ENCODE data around the gene RANBP1. TPM values are rescaled to one million over a fixed set of nuclear protein-coding genes. Genes with fewer than 3 reads are reported as not detected.

RANBP1 gene
- total and polyA plus RNA-seq, 2 donors (not counting 1 experiment from before 2014, with no cell fraction given) = 67.0 to 77.6 TPM

- H3K27me3 Mint-ChIP-seq = no peaks in the 10 kb centered on the region
- H3K79me2 ChIP-seq (ENCODE audit: control insufficient read depth, insufficient read depth, low read length) = peaks cover 47% of the 10 kb centered on the region
- no peaks in the 10 kb centered on the region for H3K9me3 Mint-ChIP-seq (ENCODE audit: insufficient read depth)
- H3K27ac ChIP-seq (ENCODE audit: low read length in 2 of 2) = no peak overlapping the region
- ChIA-PET CTCF (no interaction called here), POLR2A (no interaction called here)
- H3K36me3 ChIP-seq (replicated peaks in 1 of 2; ENCODE audit: control extremely low read depth in 1 of 2, control insufficient read depth in 1 of 2, extremely low read depth in 1 of 2, insufficient read depth in 2 of 2, low read length in 1 of 2) = peaks cover 0 to 7% of the 10 kb centered on the region in 2 experiments
- ATAC-seq (ENCODE audit: low read depth) (no peak), DNase-seq (no peak)
- peaks cover 14 to 51% of the 10 kb centered on the region in 2 donors for H3K4me1 ChIP-seq (ENCODE audit: control insufficient read depth in 2 of 2, insufficient read depth in 2 of 2, low read length in 2 of 2)
- H3K27me3 ChIP-seq (replicated peaks in 1 of 4; ENCODE audit: control extremely low read depth in 1 of 4, control insufficient read depth in 3 of 4, insufficient read depth in 4 of 4, low read length in 3 of 4) = no peaks in the 10 kb centered on the region
- H3K4me1 Mint-ChIP-seq = peaks cover 41% of the 10 kb centered on the region
- 86% methylated on average over 4 of the region's 4 CpGs for whole genome bisulfite sequencing (ENCODE audit: insufficient coverage)
- TF ChIP-seq EZH2 (IDR thresholded peaks at IDR 0.05; ENCODE audit: borderline replicate concordance, insufficient read depth, low read depth, low read length, poor library complexity, severe bottlenecking) = no peak
- TF ChIP-seq, protein P1, sequence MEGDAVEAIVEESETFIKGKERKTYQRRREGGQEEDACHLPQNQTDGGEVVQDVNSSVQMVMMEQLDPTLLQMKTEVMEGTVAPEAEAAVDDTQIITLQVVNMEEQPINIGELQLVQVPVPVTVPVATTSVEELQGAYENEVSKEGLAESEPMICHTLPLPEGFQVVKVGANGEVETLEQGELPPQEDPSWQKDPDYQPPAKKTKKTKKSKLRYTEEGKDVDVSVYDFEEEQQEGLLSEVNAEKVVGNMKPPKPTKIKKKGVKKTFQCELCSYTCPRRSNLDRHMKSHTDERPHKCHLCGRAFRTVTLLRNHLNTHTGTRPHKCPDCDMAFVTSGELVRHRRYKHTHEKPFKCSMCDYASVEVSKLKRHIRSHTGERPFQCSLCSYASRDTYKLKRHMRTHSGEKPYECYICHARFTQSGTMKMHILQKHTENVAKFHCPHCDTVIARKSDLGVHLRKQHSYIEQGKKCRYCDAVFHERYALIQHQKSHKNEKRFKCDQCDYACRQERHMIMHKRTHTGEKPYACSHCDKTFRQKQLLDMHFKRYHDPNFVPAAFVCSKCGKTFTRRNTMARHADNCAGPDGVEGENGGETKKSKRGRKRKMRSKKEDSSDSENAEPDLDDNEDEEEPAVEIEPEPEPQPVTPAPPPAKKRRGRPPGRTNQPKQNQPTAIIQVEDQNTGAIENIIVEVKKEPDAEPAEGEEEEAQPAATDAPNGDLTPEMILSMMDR (IDR thresholded peaks at IDR 0.05) = no peak
- H3K4me3 Mint-ChIP-seq = no peak overlapping the region
- H3K4me2 ChIP-seq (replicated peaks; ENCODE audit: low read depth, low read length, poor library complexity, severe bottlenecking) = no peak overlapping the region
- H3K9ac ChIP-seq (ENCODE audit: low read length) = no peak overlapping the region
- H3K9me3 ChIP-seq (ENCODE audit: control extremely low read depth in 1 of 3, control insufficient read depth in 2 of 3, insufficient read depth in 1 of 3, low read length in 2 of 3) = no peaks in the 10 kb centered on the region
- H4K20me1 ChIP-seq (ENCODE audit: control insufficient read depth, insufficient read depth, low read length, poor library complexity, severe bottlenecking) = peaks cover 72% of the 10 kb centered on the region
- H3K4me3 ChIP-seq (ENCODE audit: control extremely low read depth in 1 of 5, extremely low read depth in 1 of 5, insufficient read depth in 1 of 5, low read depth in 2 of 5, low read length in 4 of 5) = no peak overlapping the region
- H3K27ac Mint-ChIP-seq = no peak overlapping the region
- intact Hi-C loops (cut with micrococcal nuclease) = no loop called here
- no peak overlapping the region for H2AFZ ChIP-seq (ENCODE audit: insufficient read depth, low read depth, low read length, poor library complexity, severe bottlenecking)
Measured at GRCh38 chr22:20135265-20135664, 19.4 kb downstream of the RANBP1 start.

- ChIA-PET POLR2A (no interaction called here), CTCF (no interaction called here)
- Mint-ChIP-seq H3K4me3 (peak overlapping the region; percentile 23), H3K27me3 (no peaks in the 10 kb centered on the region), H3K27ac (no peak overlapping the region), H3K4me1 (peaks cover 38% of the 10 kb centered on the region), H3K9me3 (ENCODE audit: insufficient read depth) (no peaks in the 10 kb centered on the region)
- H3K4me3 ChIP-seq (ENCODE audit: control extremely low read depth in 1 of 5, extremely low read depth in 1 of 5, insufficient read depth in 1 of 5, low read depth in 2 of 5, low read length in 4 of 5) = no peak overlapping the region
- ATAC-seq (ENCODE audit: low read depth) (no peak), DNase-seq (no peak)
- peaks cover 14 to 45% of the 10 kb centered on the region in 2 donors for H3K4me1 ChIP-seq (ENCODE audit: control insufficient read depth in 2 of 2, insufficient read depth in 2 of 2, low read length in 2 of 2)
- no peak overlapping the region for H2AFZ ChIP-seq (ENCODE audit: insufficient read depth, low read depth, low read length, poor library complexity, severe bottlenecking)
- H3K36me3 ChIP-seq (replicated peaks in 1 of 2; ENCODE audit: control extremely low read depth in 1 of 2, control insufficient read depth in 1 of 2, extremely low read depth in 1 of 2, insufficient read depth in 2 of 2, low read length in 1 of 2) = peaks cover 0 to 7% of the 10 kb centered on the region in 2 experiments
- H3K79me2 ChIP-seq (ENCODE audit: control insufficient read depth, insufficient read depth, low read length) = peaks cover 49% of the 10 kb centered on the region
- WGBS (ENCODE audit: insufficient coverage) = 88% methylated on average over 20 of the region's 25 CpGs
- H3K27ac ChIP-seq (ENCODE audit: low read length in 2 of 2) = no peak overlapping the region
- intact Hi-C loops (cut with micrococcal nuclease) = no loop called here
- H4K20me1 ChIP-seq (ENCODE audit: control insufficient read depth, insufficient read depth, low read length, poor library complexity, severe bottlenecking) = peaks cover 72% of the 10 kb centered on the region
- H3K4me2 ChIP-seq (replicated peaks; ENCODE audit: low read depth, low read length, poor library complexity, severe bottlenecking) = no peak overlapping the region
- no peaks in the 10 kb centered on the region for H3K9me3 ChIP-seq (ENCODE audit: control extremely low read depth in 1 of 3, control insufficient read depth in 2 of 3, insufficient read depth in 1 of 3, low read length in 2 of 3)
- TF ChIP-seq, protein P1 (IDR thresholded peaks at IDR 0.05) = no peak
- H3K9ac ChIP-seq (ENCODE audit: low read length) = no peak overlapping the region
- no peaks in the 10 kb centered on the region for H3K27me3 ChIP-seq (replicated peaks in 1 of 4; ENCODE audit: control extremely low read depth in 1 of 4, control insufficient read depth in 3 of 4, insufficient read depth in 4 of 4, low read length in 3 of 4)
Measured at GRCh38 chr22:20135806-20136602, 20.1 kb downstream of the RANBP1 start.
